SK-MEL-5 (cell line): ENCODE results near the gene MEOX2. TPM values are rescaled to one million over a fixed set of nuclear protein-coding genes. Genes with fewer than 3 reads are reported as not detected.

ENCODE experiments used
- DNase-seq: peaks from one replicate; pipeline ENCODE4 v3.0.0-alpha.2; 2016; ENCODE audit warnings: low read depth, low spot score
- in situ Hi-C: cut with HindIII; loops from 2 replicates; pipeline ENCODE4 v1.10.0; 2016; ENCODE audit warnings: low sequenced_read_pairs, high pct_unique_total_duplicates, low pct_unique_long_range_greater_than_20kb
- polyA plus RNA-seq, 2 experiments: library from polyadenylated mRNA; depleted of rRNA; stranded (reverse); fragments of >200 nt; gene quantifications; 2 replicates each; pipeline ENCODE4 v1.2.3, GENCODE V29; 2015
- total RNA-seq: library from RNA; depleted of rRNA; stranded (reverse); fragments of >200 nt; shearing (Covaris generic); gene quantifications from 2 replicates; pipeline ENCODE4 v1.2.3, GENCODE V29; 2014; rRNA removed

The MEOX2 gene
- total RNA-seq, result not detected in 2 replicates
- polyA plus RNA-seq (2015; cell fraction: cytosol; rRNA removed), result not detected in 2 replicates
- not detected in 2 replicates for polyA plus RNA-seq (2015; cell fraction: nucleus; rRNA removed)

- DNase-seq, result no peak
- in situ Hi-C loops, result no loop called here
Measured at GRCh38 chr7:15686295-15686956, at the start of gene MEOX2. MEOX2 (minus strand) TSS chr7:15686683; CDS start chr7:15686402, 281 bp downstream.

GRCh38 chr7:15729746-15730145 lies 43.3 kb upstream of the MEOX2 start:
- no peak for DNase-seq
- in situ Hi-C loops, result no loop called here

- in situ Hi-C loops, result no loop called here
- DNase-seq, result no peak
Measured at GRCh38 chr7:15725051-15725450, 38.6 kb upstream of the MEOX2 start.

- in situ Hi-C loops, result loop anchor here (25.0 kb wide), 1 partner anchor 412 kb away; no protein-coding TSS in a partner anchor
- DNase-seq, result no peak
Measured at GRCh38 chr7:15723841-15724240, 37.4 kb upstream of the MEOX2 start.

- DNase-seq, result peak; percentile 67
- in situ Hi-C loops, result loop anchor here (25.0 kb wide), 1 partner anchor 409 kb away; no protein-coding TSS in a partner anchor
Measured at GRCh38 chr7:15720849-15721471, 34.5 kb upstream of the MEOX2 start.

GRCh38 chr7:15719311-15719710 lies 32.8 kb upstream of the MEOX2 start:
- in situ Hi-C loops, result loop anchor here (25.0 kb wide), 1 partner anchor 407 kb away; no protein-coding TSS in a partner anchor
- DNase-seq, result peak; percentile 15

- no peak for DNase-seq
- in situ Hi-C loops, result loop anchor here (25.0 kb wide), 1 partner anchor 403 kb away; no protein-coding TSS in a partner anchor
Measured at GRCh38 chr7:15715435-15715834, 29.0 kb upstream of the MEOX2 start.

GRCh38 chr7:15709978-15710377 lies 23.5 kb upstream of the MEOX2 start:
- in situ Hi-C loops, result loop anchor here (25.0 kb wide), 1 partner anchor 398 kb away; no protein-coding TSS in a partner anchor
- DNase-seq, result no peak

- in situ Hi-C loops, result loop anchor here (25.0 kb wide), 1 partner anchor 395 kb away; no protein-coding TSS in a partner anchor
- DNase-seq, result no peak
Measured at GRCh38 chr7:15707570-15707969, 21.1 kb upstream of the MEOX2 start.

GRCh38 chr7:15703732-15704131 lies 17.2 kb upstream of the MEOX2 start:
- DNase-seq, result peak; percentile 58
- in situ Hi-C loops, result loop anchor here (25.0 kb wide), 1 partner anchor 391 kb away; no protein-coding TSS in a partner anchor

GRCh38 chr7:15692501-15693020 lies 6.1 kb upstream of the MEOX2 start:
- DNase-seq, result peak; percentile 66
- in situ Hi-C loops, result no loop called here

GRCh38 chr7:15688911-15689310 lies 2.4 kb upstream of the MEOX2 start:
- in situ Hi-C loops, result no loop called here

GRCh38 chr7:15688279-15688626 lies 1.8 kb upstream of the MEOX2 start:
- DNase-seq, result no peak
- in situ Hi-C loops, result no loop called here

More at GRCh38 chr7:15688911-15689310, 2.4 kb upstream of the MEOX2 start:
- no peak for DNase-seq

GRCh38 chr7:15687546-15688278 lies 1.2 kb upstream of the MEOX2 start:
- DNase-seq, result no peak
- in situ Hi-C loops, result no loop called here

GRCh38 chr7:15686957-15687545 lies 568 bp upstream of the MEOX2 start:
- in situ Hi-C loops, result no loop called here
- DNase-seq, result no peak

GRCh38 chr7:15685358-15686294 lies 857 bp downstream of the MEOX2 start:
- no peak for DNase-seq
- in situ Hi-C loops, result no loop called here
